ENCODE data around the gene SLC38A11. TPM values are rescaled to one million over a fixed set of nuclear protein-coding genes. Genes with fewer than 3 reads are reported as not detected.
"Not testable (repeated sequence)": the region's sequence is repeated elsewhere in the genome, so short reads cannot be mapped to it uniquely, and the experiment has no call there.

SLC38A11 gene
- polyA plus RNA-seq, 3 donors, result 0.07 TPM; not detected in 2

GRCh38 chr2:164984428-164984827 is 29.1 kb upstream of the SLC38A11 start:
- no peaks in the 10 kb centered on the region for H3K27me3 Mint-ChIP-seq (ENCODE audit: low read depth in 3 of 3)
- Histone ChIP-seq H3K79me2 (ENCODE audit: insufficient read depth, low read length) (no peaks in the 10 kb centered on the region), H3K4me2 (replicated peaks; ENCODE audit: extremely low read depth, low read length, poor library complexity, severe bottlenecking) (no peak overlapping the region), H3K27ac (ENCODE audit: low read depth in 1 of 2, low read length in 2 of 2) (no peak overlapping the region), H3K4me1 (ENCODE audit: control insufficient read depth in 1 of 2, insufficient read depth in 2 of 2, low read length in 2 of 2) (peaks cover 5 to 10% of the 10 kb centered on the region in 2 donors), H3K27me3 (ENCODE audit: control insufficient read depth in 2 of 2, insufficient read depth in 2 of 2, low read length in 2 of 2) (no peaks in the 10 kb centered on the region), H2AFZ (ENCODE audit: insufficient read depth, low read depth, low read length, poor library complexity, severe bottlenecking) (no peak overlapping the region), H4K20me1 (ENCODE audit: insufficient read depth, low read length) (no peaks in the 10 kb centered on the region), H3K9me3 (replicated peaks in 1 of 2; ENCODE audit: control insufficient read depth in 1 of 2, insufficient read depth in 1 of 2, low read length in 2 of 2) (no peaks in the 10 kb centered on the region), H3K4me3 (replicated peaks in 1 of 3; ENCODE audit: low read depth in 2 of 3, low read length in 3 of 3) (no peak overlapping the region), H3K9ac (ENCODE audit: insufficient read depth, low read length, poor library complexity, severe bottlenecking) (no peak overlapping the region), H3K36me3 (replicated peaks in 1 of 2; ENCODE audit: control insufficient read depth in 1 of 2, insufficient read depth in 2 of 2, low read length in 2 of 2) (no peaks in the 10 kb centered on the region)
- no peak overlapping the region for H3K27ac Mint-ChIP-seq
- no peak overlapping the region for H3K4me3 Mint-ChIP-seq
- H3K36me3 Mint-ChIP-seq, result no peaks in the 10 kb centered on the region
- intact Hi-C loops (cut with micrococcal nuclease), result no loop called here
- H3K4me1 Mint-ChIP-seq, result peaks cover 20% of the 10 kb centered on the region
- DNase-seq, result no peak
- WGBS (ENCODE audit: insufficient coverage), result no CpG with 5 or more reads among the region's 3 CpGs
- TF ChIP-seq CTCF (IDR thresholded peaks at IDR 0.05), result no peak
- H3K9me3 Mint-ChIP-seq, result peaks cover 0 to 2% (median 0%) of the 10 kb centered on the region in 7 donors

- Mint-ChIP-seq H3K4me1 (peaks cover 17% of the 10 kb centered on the region), H3K36me3 (no peaks in the 10 kb centered on the region), H3K9me3 (peaks cover 0 to 2% (median 0%) of the 10 kb centered on the region in 7 donors), H3K27me3 (ENCODE audit: low read depth in 3 of 3) (no peaks in the 10 kb centered on the region), H3K4me3 (no peak overlapping the region), H3K27ac (no peak overlapping the region)
- Histone ChIP-seq H3K79me2 (ENCODE audit: insufficient read depth, low read length) (no peaks in the 10 kb centered on the region), H3K4me2 (replicated peaks; ENCODE audit: extremely low read depth, low read length, poor library complexity, severe bottlenecking) (no peak overlapping the region), H3K4me3 (replicated peaks in 1 of 3; ENCODE audit: low read depth in 2 of 3, low read length in 3 of 3) (no peak overlapping the region), H4K20me1 (ENCODE audit: insufficient read depth, low read length) (no peaks in the 10 kb centered on the region), H3K36me3 (replicated peaks in 1 of 2; ENCODE audit: control insufficient read depth in 1 of 2, insufficient read depth in 2 of 2, low read length in 2 of 2) (no peaks in the 10 kb centered on the region), H3K9me3 (replicated peaks in 1 of 2; ENCODE audit: control insufficient read depth in 1 of 2, insufficient read depth in 1 of 2, low read length in 2 of 2) (no peaks in the 10 kb centered on the region), H3K27ac (ENCODE audit: low read depth in 1 of 2, low read length in 2 of 2) (no peak overlapping the region), H3K27me3 (ENCODE audit: control insufficient read depth in 2 of 2, insufficient read depth in 2 of 2, low read length in 2 of 2) (no peaks in the 10 kb centered on the region), H2AFZ (ENCODE audit: insufficient read depth, low read depth, low read length, poor library complexity, severe bottlenecking) (no peak overlapping the region), H3K9ac (ENCODE audit: insufficient read depth, low read length, poor library complexity, severe bottlenecking) (no peak overlapping the region), H3K4me1 (ENCODE audit: control insufficient read depth in 1 of 2, insufficient read depth in 2 of 2, low read length in 2 of 2) (peaks cover 5 to 11% of the 10 kb centered on the region in 2 donors)
- WGBS (ENCODE audit: insufficient coverage), result 61% methylated on average over 3 of the region's 7 CpGs
- intact Hi-C loops (cut with micrococcal nuclease), result no loop called here
- DNase-seq, result no peak
- TF ChIP-seq CTCF (IDR thresholded peaks at IDR 0.05), result no peak
These were observed 26.1 kb upstream of the SLC38A11 start for GRCh38 chr2:164981217-164981990.

- H3K27me3 ChIP-seq (ENCODE audit: control insufficient read depth in 2 of 2, insufficient read depth in 2 of 2, low read length in 2 of 2); H3K79me2 ChIP-seq (ENCODE audit: insufficient read depth, low read length); H3K4me3 Mint-ChIP-seq; H3K36me3 ChIP-seq (replicated peaks in 1 of 2; ENCODE audit: control insufficient read depth in 1 of 2, insufficient read depth in 2 of 2, low read length in 2 of 2); intact Hi-C loops (cut with micrococcal nuclease); H3K27ac Mint-ChIP-seq; H3K9me3 ChIP-seq (replicated peaks in 1 of 2; ENCODE audit: control insufficient read depth in 1 of 2, insufficient read depth in 1 of 2, low read length in 2 of 2); H4K20me1 ChIP-seq (ENCODE audit: insufficient read depth, low read length); H3K4me3 ChIP-seq (replicated peaks in 1 of 3; ENCODE audit: low read depth in 2 of 3, low read length in 3 of 3); H2AFZ ChIP-seq (ENCODE audit: insufficient read depth, low read depth, low read length, poor library complexity, severe bottlenecking); H3K4me2 ChIP-seq (replicated peaks; ENCODE audit: extremely low read depth, low read length, poor library complexity, severe bottlenecking); H3K9ac ChIP-seq (ENCODE audit: insufficient read depth, low read length, poor library complexity, severe bottlenecking); H3K9me3 Mint-ChIP-seq; DNase-seq; H3K27me3 Mint-ChIP-seq (ENCODE audit: low read depth in 3 of 3); H3K36me3 Mint-ChIP-seq; H3K27ac ChIP-seq (ENCODE audit: low read depth in 1 of 2, low read length in 2 of 2): not testable (repeated sequence)
- WGBS (ENCODE audit: insufficient coverage), result 5% methylated on average over 2 of the region's 2 CpGs
- peaks cover 19% of the 10 kb centered on the region for H3K4me1 Mint-ChIP-seq
- peaks cover 5 to 18% of the 10 kb centered on the region in 2 donors for H3K4me1 ChIP-seq (ENCODE audit: control insufficient read depth in 1 of 2, insufficient read depth in 2 of 2, low read length in 2 of 2)
These were observed 25.4 kb upstream of the SLC38A11 start for GRCh38 chr2:164980688-164981087.
